NCI-H2196 treated with DMSO at 0.1 percent for 48 hours (cell line): ENCODE results near the gene FBXO45.
"Not testable (repeated sequence)": the region's sequence is repeated elsewhere in the genome, so short reads cannot be mapped to it uniquely, and the experiment has no call there.

Experiments
- DNase-seq: peaks from one replicate; lab custom pipeline; 2025; ENCODE audit not compliant: unreplicated experiment; lab: John Stamatoyannopoulos, UW

FBXO45 gene

GRCh38 chr3:196615234-196615633, 46.8 kb downstream of the FBXO45 start:
- not testable (repeated sequence) for DNase-seq

GRCh38 chr3:196617256-196617655, 48.8 kb downstream of the FBXO45 start:
- no peak for DNase-seq

GRCh38 chr3:196619223-196619622, 50.8 kb downstream of the FBXO45 start:
- no peak for DNase-seq

- DNase-seq: not testable (repeated sequence)
Measured at GRCh38 chr3:196619627-196620026, 51.2 kb downstream of the FBXO45 start.

GRCh38 chr3:196620161-196620604, 51.7 kb downstream of the FBXO45 start:
- DNase-seq: no peak

GRCh38 chr3:196620684-196621083, 52.2 kb downstream of the FBXO45 start:
- DNase-seq: no peak

GRCh38 chr3:196621611-196622010, 53.2 kb downstream of the FBXO45 start:
- no peak for DNase-seq

GRCh38 chr3:196624067-196624790, 55.8 kb downstream of the FBXO45 start:
- DNase-seq: no peak

- no peak for DNase-seq
Measured at GRCh38 chr3:196624907-196625306, 56.4 kb downstream of the FBXO45 start.

- DNase-seq: no peak
Measured at GRCh38 chr3:196625331-196625730, 56.9 kb downstream of the FBXO45 start.

GRCh38 chr3:196627918-196628231, 59.4 kb downstream of the FBXO45 start:
- no peak for DNase-seq

- DNase-seq: no peak
Measured at GRCh38 chr3:196629228-196629627, 60.8 kb downstream of the FBXO45 start.

GRCh38 chr3:196631682-196632045, 63.2 kb downstream of the FBXO45 start:
- DNase-seq: no peak

- DNase-seq: peak; percentile 98
Measured at GRCh38 chr3:196632046-196632751, 63.7 kb downstream of the FBXO45 start.

- DNase-seq: no peak
Measured at GRCh38 chr3:196633555-196634151, 65.2 kb downstream of the FBXO45 start.

- no peak for DNase-seq
Measured at GRCh38 chr3:196634224-196634623, 65.8 kb downstream of the FBXO45 start.

- DNase-seq: no peak
Measured at GRCh38 chr3:196634829-196635228, 66.4 kb downstream of the FBXO45 start.

GRCh38 chr3:196636369-196637349, 68.2 kb downstream of the FBXO45 start:
- DNase-seq: no peak

GRCh38 chr3:196637941-196638340, 69.5 kb downstream of the FBXO45 start:
- not testable (repeated sequence) for DNase-seq
